Measurements from ENCODE around the gene CDC25B.

CDC25B gene

GRCh38 chr20:3819411-3820047 is 23.4 kb downstream of the CDC25B start (continued):
- TF ChIP-seq ATF2 (tag by site-specific recombination; IDR thresholded peaks at IDR 0.05; ENCODE audit: low read depth) (no peak), ZBTB10 (tag by site-specific recombination; IDR thresholded peaks at IDR 0.05) (no peak; the same call in 1 of the 2 replicates), ZNF654 (tag by site-specific recombination; IDR thresholded peaks at IDR 0.05; ENCODE audit: low read depth) (no peak), ZNF600 (tag by site-specific recombination; IDR thresholded peaks at IDR 0.05) (no peak), ZNF23 (tag by site-specific recombination; IDR thresholded peaks at IDR 0.05; ENCODE audit: borderline replicate concordance) (no peak), ZNF350 (tag by site-specific recombination; IDR thresholded peaks at IDR 0.05) (no peak), ZNF266 (tag by site-specific recombination; IDR thresholded peaks at IDR 0.05; ENCODE audit: low read depth) (no peak), ZNF157 (tag by site-specific recombination; IDR thresholded peaks at IDR 0.05) (no peak), ZNF24 (tag by site-specific recombination; IDR thresholded peaks at IDR 0.05) (no peak), SCRT1 (tag by site-specific recombination; IDR thresholded peaks at IDR 0.05; ENCODE audit: borderline replicate concordance) (no peak)

GRCh38 chr20:3820048-3820900 is 24.2 kb downstream of the CDC25B start, which contains the start of gene AP5S1:
TSS of gene AP5S1 (plus strand) at chr20:3820547. CDS start at chr20:3822118, 1,571 bp downstream.
- H3K9me3 ChIP-seq (ENCODE audit: control insufficient read depth, insufficient read depth, low read depth, low read length) = no peaks in the 10 kb centered on the region
- peaks cover 5% of the 10 kb centered on the region; the same call in 1 of the 2 replicates for H3K4me1 ChIP-seq (ENCODE audit: control insufficient read depth, insufficient read depth, low read length)
- H3K36me3 ChIP-seq (ENCODE audit: control insufficient read depth in 2 of 2, insufficient read depth in 1 of 2, low read length in 2 of 2) = peaks cover 9 to 35% of the 10 kb centered on the region in 2 experiments
- CTCF ChIA-PET = interaction anchor here (0.5 to 5.8 kb wide), 31 partner anchors 10 to 688 kb away, joined by 3 to 142 read pairs (median 4); partner anchors contain the start of genes ADISSP, CENPB and SPEF1
- H3K27ac ChIP-seq (ENCODE audit: extremely low read depth, low read depth, low read length) = peak within 1 kb of the TSS; percentile 93
- peak within 1 kb of the TSS; percentile 73 for H3K4me3 ChIP-seq (ENCODE audit: low read depth, low read length)
- POLR2A ChIA-PET = interaction anchor here (0.6 to 4.4 kb wide), 21 partner anchors 8 to 222 kb away, joined by 3 to 40 read pairs (median 5); partner anchors contain the start of genes ADISSP, CDC25B, CENPB and MAVS
- peak; percentile 27 for TF ChIP-seq REST (tag by site-specific recombination; IDR thresholded peaks at IDR 0.05)
- no peak for TF ChIP-seq ZNF148 (tag by site-specific recombination; IDR thresholded peaks at IDR 0.05; ENCODE audit: borderline replicate concordance)
- TF ChIP-seq ZBTB11 (tag by site-specific recombination; conservative IDR thresholded peaks at IDR 0.05; ENCODE audit: low read depth) = peak; percentile 80
- no peak for TF ChIP-seq SETDB1 (IDR thresholded peaks at IDR 0.05; ENCODE audit: insufficient read length, low read length)
- 0 out of 2 replicates have a peak, but pooled peaks have one; percentile 15 for TF ChIP-seq TSHZ1 (tag by site-specific recombination; IDR thresholded peaks at IDR 0.05; ENCODE audit: borderline replicate concordance)

Data from HEK293 (cell line).